Panc1 (cell line): Measurements from ENCODE around the gene SVOP.

ENCODE experiments used
- POLR2AphosphoS5 ChIP-seq: IDR thresholded peaks from 2 replicates; pipeline ENCODE4 v1.6.1; 2012; ENCODE audit warnings: mild to moderate bottlenecking, low read depth, low read length, moderate library complexity
- SIN3A ChIP-seq: IDR thresholded peaks from 2 replicates; pipeline ENCODE4 v1.6.1; 2012; ENCODE audit warnings: low read depth, mild to moderate bottlenecking, low read length, moderate library complexity, borderline replicate concordance; ENCODE audit not compliant: insufficient read depth
- TCF7L2 ChIP-seq: IDR thresholded peaks from 2 replicates; pipeline ENCODE4 v1.6.1; 2011; ENCODE audit warnings: mild to moderate bottlenecking, low read depth, low read length, inconsistent platforms
- TF ChIP-seq, protein P1 (sequence below): fragments of 450-650 bp; IDR thresholded peaks from 2 replicates; pipeline ENCODE4 v1.5.1; 2017; ENCODE audit warnings: mild to moderate bottlenecking

DNA sequence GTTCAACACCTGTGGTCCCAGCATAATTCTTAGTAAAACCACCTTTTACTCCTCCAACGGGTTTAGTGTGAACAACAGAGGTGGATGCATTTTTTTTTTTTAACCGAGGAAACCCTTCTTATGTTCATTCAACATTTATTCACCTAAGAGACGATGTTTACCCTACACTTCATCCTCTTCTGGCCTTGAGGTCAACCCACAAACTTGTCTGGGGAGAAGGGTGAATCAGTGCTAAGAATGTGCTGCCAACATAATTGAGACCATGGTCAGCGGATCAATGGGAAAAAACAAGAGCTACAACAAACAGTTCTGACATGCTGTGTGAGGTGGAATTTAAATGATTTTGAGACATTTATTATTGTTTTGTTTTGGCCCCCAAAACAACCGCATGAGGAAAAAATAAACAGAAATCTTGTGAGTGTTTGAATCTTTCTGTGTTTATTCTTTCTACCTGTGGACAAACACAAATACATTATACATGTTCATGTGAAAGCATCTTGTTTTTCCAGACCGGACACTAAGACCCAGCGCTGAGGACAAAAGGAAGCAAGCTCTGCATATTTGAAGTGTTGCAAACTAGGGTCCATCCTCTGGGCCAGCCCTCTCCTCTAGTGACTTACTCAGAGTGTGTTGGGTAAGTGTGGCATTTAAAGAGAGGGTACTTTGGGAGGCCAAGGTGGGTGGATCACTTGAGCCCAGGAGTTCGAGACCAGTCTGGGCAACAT, 26.4 kb upstream of the SVOP start:
- TF ChIP-seq, protein P1, sequence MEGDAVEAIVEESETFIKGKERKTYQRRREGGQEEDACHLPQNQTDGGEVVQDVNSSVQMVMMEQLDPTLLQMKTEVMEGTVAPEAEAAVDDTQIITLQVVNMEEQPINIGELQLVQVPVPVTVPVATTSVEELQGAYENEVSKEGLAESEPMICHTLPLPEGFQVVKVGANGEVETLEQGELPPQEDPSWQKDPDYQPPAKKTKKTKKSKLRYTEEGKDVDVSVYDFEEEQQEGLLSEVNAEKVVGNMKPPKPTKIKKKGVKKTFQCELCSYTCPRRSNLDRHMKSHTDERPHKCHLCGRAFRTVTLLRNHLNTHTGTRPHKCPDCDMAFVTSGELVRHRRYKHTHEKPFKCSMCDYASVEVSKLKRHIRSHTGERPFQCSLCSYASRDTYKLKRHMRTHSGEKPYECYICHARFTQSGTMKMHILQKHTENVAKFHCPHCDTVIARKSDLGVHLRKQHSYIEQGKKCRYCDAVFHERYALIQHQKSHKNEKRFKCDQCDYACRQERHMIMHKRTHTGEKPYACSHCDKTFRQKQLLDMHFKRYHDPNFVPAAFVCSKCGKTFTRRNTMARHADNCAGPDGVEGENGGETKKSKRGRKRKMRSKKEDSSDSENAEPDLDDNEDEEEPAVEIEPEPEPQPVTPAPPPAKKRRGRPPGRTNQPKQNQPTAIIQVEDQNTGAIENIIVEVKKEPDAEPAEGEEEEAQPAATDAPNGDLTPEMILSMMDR = no peak
- TF ChIP-seq TCF7L2 (no peak), SIN3A (no peak), POLR2AphosphoS5 (no peak)
